OCI-LY1 (cell line): ENCODE measurements around the gene SLC22A7.
A peak's percentile ranks its signal among the peaks of the same experiment; 100 is the strongest.

Experiments
- H2AFZ ChIP-seq: fragments of 200-600 bp; sonication (generic), shearing (Covaris generic); 2 replicates; pipeline ENCODE4 v1.6.0; 2014; ENCODE audit warnings: antibody characterized with exemption, mild to moderate bottlenecking, low read length
- H3F3A ChIP-seq: fragments of 200-600 bp; sonication (generic), shearing (Covaris generic); 2 replicates; pipeline ENCODE4 v1.6.0; 2014; ENCODE audit warnings: mild to moderate bottlenecking, antibody characterized with exemption, low read length, moderate library complexity; ENCODE audit not compliant: insufficient read depth
- H3K27ac ChIP-seq: fragments of 200-600 bp; sonication (generic); 2 replicates; pipeline ENCODE4 v1.5.1; 2014; ENCODE audit warnings: low read length, mixed run types, mild to moderate bottlenecking, low read depth; ENCODE audit not compliant: poor library complexity, severe bottlenecking
- H3K27me3 ChIP-seq: fragments of 200-600 bp; sonication (generic); 2 replicates; pipeline ENCODE4 v1.6.0; 2014; ENCODE audit warnings: antibody characterized with exemption, mild to moderate bottlenecking, low read length, moderate library complexity; ENCODE audit not compliant: insufficient read depth
- H3K36me3 ChIP-seq: fragments of 200-600 bp; sonication (generic); 2 replicates; pipeline ENCODE4 v1.6.1; 2014; ENCODE audit warnings: mild to moderate bottlenecking, antibody characterized with exemption, low read length, moderate library complexity, mixed read lengths; ENCODE audit not compliant: insufficient read depth
- H3K4me1 ChIP-seq: fragments of 200-600 bp; sonication (generic); 2 replicates; pipeline ENCODE4 v1.5.1; 2014; ENCODE audit warnings: mild to moderate bottlenecking, low read length, moderate library complexity; ENCODE audit not compliant: insufficient read depth, severe bottlenecking
- H3K4me2 ChIP-seq: fragments of 200-600 bp; sonication (generic), shearing (Covaris generic); 2 replicates; pipeline ENCODE4 v1.6.1; 2014; ENCODE audit warnings: low read length
- H3K4me3 ChIP-seq: fragments of 200-600 bp; sonication (generic); 2 replicates; pipeline ENCODE4 v1.5.1; 2014; ENCODE audit warnings: low read length, low read depth, mild to moderate bottlenecking, mixed read lengths; ENCODE audit not compliant: poor library complexity, severe bottlenecking
- H3K79me2 ChIP-seq: fragments of 200-600 bp; shearing (Covaris generic); 2 replicates; pipeline ENCODE4 v1.6.1; 2016; ENCODE audit warnings: mixed run types, low read length, mixed read lengths; ENCODE audit not compliant: insufficient read depth
- H3K9ac ChIP-seq: fragments of 200-600 bp; sonication (generic), shearing (Covaris generic); 2 replicates; pipeline ENCODE4 v1.6.1; 2014; ENCODE audit warnings: mild to moderate bottlenecking, low read length, mixed read lengths
- H3K9me2 ChIP-seq: fragments of 200-600 bp; sonication (generic), shearing (Covaris generic); 2 replicates; pipeline ENCODE4 v1.6.1; 2014; ENCODE audit warnings: low read depth, mild to moderate bottlenecking, low read length, mixed read lengths
- H3K9me3 ChIP-seq: fragments of 200-600 bp; shearing (Covaris generic); 2 replicates; pipeline ENCODE4 v1.6.1; 2014; ENCODE audit warnings: low read length, mixed read lengths
- H4K20me1 ChIP-seq: fragments of 200-600 bp; sonication (generic), shearing (Covaris generic); 2 replicates; pipeline ENCODE4 v1.6.0; 2016; ENCODE audit warnings: mild to moderate bottlenecking, low read length; ENCODE audit not compliant: insufficient read depth
- EZH2 ChIP-seq: fragments of 200-600 bp; sonication (generic), shearing (Covaris generic); IDR thresholded peaks from 2 replicates; pipeline ENCODE4 v1.8.0; 2017; ENCODE audit warnings: borderline replicate concordance, mixed run types, mild to moderate bottlenecking, antibody characterized with exemption, low read length, moderate library complexity, mixed read lengths
- TF ChIP-seq, protein P1 (sequence below): fragments of 200-600 bp; sonication (generic), shearing (Covaris generic); IDR thresholded peaks from 2 replicates; pipeline ENCODE4 v1.5.1; 2017; ENCODE audit warnings: mild to moderate bottlenecking, antibody characterized with exemption, low read length, moderate library complexity, mixed read lengths

The SLC22A7 gene

DNA sequence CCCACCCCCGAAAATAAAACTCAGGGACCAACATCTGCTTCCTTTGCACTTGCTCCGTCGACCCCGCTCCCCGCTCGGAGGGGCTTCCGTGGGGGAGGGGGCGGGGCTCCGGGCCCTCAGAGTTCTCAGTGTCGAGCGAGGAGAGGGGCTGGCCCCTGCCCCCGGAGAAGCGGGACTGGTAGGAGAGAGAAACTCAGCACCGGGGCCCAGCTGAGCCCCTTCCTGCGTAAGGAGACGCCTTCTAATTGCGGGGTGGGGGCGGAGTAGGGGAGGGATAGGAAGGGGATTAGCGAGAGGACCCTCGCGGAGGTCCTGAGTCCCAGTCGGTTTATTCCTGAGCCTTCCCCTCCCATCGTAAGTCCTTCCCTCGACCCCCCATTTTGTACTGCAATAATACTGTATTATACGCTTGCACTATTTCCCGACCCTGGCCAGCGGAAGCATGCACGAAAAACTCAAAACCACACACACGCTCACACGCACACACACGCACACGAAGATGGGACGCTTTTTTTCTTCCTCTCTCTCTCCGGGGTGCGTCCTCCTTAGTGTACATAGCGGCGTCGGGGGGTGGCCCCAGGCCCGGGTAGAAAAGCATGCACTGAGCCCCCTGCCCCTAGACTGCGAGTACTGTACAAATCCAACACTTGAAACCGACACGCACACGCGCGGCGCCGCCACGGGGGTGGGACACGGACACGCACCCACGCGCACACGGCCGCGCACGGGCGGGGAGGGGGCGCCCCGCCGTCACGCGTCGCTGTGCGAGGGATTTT is 22.1 kb upstream of the SLC22A7 start:
- Histone ChIP-seq H2AFZ (no peak overlapping the region), H3K4me3 (no peak overlapping the region), H3K9me3 (no peaks in the 10 kb centered on the region), H3K27me3 (peaks cover 10% of the 10 kb centered on the region; the same call in 1 of the 2 replicates), H3K79me2 (no peaks in the 10 kb centered on the region), H3K27ac (no peak overlapping the region), H3K36me3 (no peaks in the 10 kb centered on the region), H3K9ac (no peak overlapping the region), H3K4me1 (peaks cover 6% of the 10 kb centered on the region), H3K4me2 (peak overlapping the region; percentile 23; the same call in 1 of the 2 replicates), H3F3A (no peaks in the 10 kb centered on the region), H4K20me1 (no peaks in the 10 kb centered on the region), H3K9me2 (no peaks in the 10 kb centered on the region)
- TF ChIP-seq, protein P1, sequence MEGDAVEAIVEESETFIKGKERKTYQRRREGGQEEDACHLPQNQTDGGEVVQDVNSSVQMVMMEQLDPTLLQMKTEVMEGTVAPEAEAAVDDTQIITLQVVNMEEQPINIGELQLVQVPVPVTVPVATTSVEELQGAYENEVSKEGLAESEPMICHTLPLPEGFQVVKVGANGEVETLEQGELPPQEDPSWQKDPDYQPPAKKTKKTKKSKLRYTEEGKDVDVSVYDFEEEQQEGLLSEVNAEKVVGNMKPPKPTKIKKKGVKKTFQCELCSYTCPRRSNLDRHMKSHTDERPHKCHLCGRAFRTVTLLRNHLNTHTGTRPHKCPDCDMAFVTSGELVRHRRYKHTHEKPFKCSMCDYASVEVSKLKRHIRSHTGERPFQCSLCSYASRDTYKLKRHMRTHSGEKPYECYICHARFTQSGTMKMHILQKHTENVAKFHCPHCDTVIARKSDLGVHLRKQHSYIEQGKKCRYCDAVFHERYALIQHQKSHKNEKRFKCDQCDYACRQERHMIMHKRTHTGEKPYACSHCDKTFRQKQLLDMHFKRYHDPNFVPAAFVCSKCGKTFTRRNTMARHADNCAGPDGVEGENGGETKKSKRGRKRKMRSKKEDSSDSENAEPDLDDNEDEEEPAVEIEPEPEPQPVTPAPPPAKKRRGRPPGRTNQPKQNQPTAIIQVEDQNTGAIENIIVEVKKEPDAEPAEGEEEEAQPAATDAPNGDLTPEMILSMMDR, result no peak
- no peak for TF ChIP-seq EZH2

DNA sequence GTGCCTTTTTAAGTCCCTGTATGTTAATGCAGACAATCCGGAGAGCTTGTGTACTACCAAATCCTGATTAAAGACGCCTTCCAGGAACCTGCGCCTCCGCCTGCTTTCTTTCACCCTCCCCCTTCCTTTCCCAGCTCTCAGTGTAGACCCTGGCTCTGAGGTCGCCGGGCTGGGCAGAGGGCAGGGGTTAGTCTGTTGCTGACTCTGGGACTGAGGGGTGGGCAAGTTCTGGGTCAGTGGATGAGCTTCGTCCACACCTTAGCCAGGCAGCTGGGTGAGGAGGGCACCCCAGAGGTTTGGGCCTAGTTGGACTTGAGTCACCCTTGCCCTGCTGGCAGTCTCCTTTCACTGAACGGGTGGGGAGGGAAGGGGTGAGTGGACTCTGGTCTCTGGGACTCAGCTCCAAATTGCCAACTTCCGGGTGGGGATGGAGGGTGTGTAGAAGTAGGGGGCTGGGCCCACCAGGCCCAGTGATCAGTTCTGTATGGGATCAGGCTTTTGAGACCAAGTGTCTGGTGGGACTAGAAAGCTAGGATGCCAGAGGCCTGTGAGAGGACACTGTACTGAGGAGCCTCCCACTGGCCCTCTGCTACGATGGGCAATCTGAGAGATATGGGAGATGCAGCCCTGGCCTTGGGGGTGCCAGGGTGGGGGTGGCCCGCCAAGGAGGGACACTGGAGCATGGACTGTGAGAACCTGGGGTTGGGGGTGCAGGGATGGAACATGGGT is 21.3 kb upstream of the SLC22A7 start:
- Histone ChIP-seq H4K20me1 (no peaks in the 10 kb centered on the region), H3K4me3 (no peak overlapping the region), H3K36me3 (no peaks in the 10 kb centered on the region), H3K9me3 (no peaks in the 10 kb centered on the region), H3K27me3 (peaks cover 10% of the 10 kb centered on the region; the same call in 1 of the 2 replicates), H3K4me2 (no peak overlapping the region), H3K27ac (no peak overlapping the region), H3K9ac (no peak overlapping the region), H3K4me1 (no peaks in the 10 kb centered on the region), H3K79me2 (no peaks in the 10 kb centered on the region), H3K9me2 (no peaks in the 10 kb centered on the region), H2AFZ (no peak overlapping the region), H3F3A (no peaks in the 10 kb centered on the region)
- no peak for TF ChIP-seq EZH2
- TF ChIP-seq, protein P1, result no peak

DNA sequence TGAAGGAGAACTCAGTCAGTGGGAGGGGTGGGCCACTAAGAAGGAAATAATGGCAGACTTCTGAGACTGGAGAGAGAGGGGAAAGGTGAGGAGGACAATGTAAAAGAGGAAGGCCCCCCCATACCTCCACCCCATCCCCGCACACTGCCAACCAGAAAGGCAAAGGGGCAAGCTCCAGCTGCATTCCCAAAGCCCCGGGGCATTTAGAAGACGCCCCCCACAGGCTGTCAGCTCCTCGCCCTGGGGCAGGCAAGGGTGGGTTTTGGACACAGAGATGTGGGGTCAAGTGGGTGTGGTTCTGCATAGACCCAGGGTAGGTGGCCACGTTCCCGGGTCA is 20.8 kb upstream of the SLC22A7 start:
- no peak for TF ChIP-seq EZH2
- TF ChIP-seq, protein P1, result no peak
- Histone ChIP-seq H4K20me1 (no peaks in the 10 kb centered on the region), H3K9me3 (no peaks in the 10 kb centered on the region), H3F3A (no peaks in the 10 kb centered on the region), H3K4me2 (no peak overlapping the region), H3K27ac (no peak overlapping the region), H3K9me2 (no peaks in the 10 kb centered on the region), H3K36me3 (no peaks in the 10 kb centered on the region), H3K79me2 (no peaks in the 10 kb centered on the region), H3K27me3 (peaks cover 10% of the 10 kb centered on the region; the same call in 1 of the 2 replicates), H3K4me1 (no peaks in the 10 kb centered on the region), H3K4me3 (no peak overlapping the region), H2AFZ (no peak overlapping the region), H3K9ac (no peak overlapping the region)
